ENCODE results near the gene SCGN.
"Not testable (repeated sequence)": the region's sequence is repeated elsewhere in the genome, so short reads cannot be mapped to it uniquely, and the experiment has no call there.

Gene SCGN

DNA sequence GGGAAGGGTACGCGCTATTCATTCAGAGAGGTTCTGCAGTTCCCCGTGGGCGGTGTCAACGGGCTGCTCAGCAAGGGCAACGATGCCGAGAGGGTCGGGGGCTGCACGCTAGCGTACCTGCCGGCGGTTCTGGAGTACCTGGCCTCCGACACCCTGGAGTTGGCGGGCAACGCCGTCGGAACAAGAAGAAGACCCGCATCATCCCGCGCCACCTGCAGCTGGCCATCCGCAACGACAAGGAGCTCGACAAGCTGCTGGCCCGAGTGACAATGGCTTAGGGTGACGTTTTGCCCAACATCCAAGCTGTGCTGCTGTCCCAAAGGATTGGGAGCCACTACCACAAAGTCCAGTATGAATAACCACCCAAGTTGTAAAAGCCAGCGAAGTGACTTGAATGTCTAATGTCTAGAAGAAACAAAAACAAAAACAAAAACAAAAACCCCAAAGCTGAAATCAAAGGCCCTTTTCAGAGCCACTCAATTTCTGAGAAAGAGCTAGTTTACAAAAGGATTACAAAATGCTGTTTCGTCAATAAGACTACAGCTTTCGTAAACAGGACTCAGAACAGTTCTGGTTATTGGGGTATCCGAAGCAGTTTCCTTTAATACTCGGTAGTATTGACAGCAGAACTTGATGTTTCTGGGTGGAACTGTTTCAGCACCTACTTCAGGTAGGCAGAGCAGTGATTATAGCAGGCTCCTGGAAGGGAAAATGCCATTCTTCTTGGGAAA, 80.6 kb downstream of the SCGN start:
- DNase-seq, result no peak

DNA sequence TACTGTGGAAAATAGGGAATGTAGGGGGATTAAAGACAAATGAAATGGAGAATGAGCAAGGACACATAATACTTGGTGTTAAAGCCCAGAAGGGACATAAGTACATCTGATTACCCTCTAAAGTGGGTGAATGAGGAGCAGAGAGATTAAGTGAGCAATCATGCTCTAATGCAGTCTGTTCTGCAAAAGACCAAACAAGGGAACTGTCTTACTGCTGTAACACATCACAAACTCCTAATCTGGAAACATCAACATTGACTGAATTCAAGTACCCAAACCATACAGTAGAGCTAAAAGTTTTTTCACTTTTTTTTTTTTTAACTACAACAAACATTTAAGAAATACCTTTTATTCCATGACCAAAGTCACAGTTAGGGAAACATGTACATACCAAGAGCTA, 83.2 kb downstream of the SCGN start:
- DNase-seq, result no peak

DNA sequence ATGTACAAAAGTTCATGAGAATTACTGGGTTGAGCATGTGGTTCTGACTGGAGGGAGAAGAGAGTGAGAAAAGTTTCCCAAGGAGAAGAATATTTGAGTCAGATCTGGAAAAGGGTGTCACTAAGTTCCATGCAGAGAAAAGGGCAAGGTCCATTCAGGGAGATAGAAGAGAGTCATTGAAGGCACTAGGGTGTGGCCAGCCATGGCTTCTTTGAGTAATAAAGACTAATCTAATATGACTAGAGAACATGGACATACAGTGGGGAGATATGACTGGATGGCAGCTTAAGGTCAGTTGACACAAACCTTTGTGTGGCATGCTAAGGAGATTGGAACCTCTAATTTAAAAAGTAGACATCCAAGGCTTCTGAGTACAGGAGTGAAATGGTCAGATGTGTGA, 91.9 kb downstream of the SCGN start:
- peak; percentile 9 for DNase-seq

DNA sequence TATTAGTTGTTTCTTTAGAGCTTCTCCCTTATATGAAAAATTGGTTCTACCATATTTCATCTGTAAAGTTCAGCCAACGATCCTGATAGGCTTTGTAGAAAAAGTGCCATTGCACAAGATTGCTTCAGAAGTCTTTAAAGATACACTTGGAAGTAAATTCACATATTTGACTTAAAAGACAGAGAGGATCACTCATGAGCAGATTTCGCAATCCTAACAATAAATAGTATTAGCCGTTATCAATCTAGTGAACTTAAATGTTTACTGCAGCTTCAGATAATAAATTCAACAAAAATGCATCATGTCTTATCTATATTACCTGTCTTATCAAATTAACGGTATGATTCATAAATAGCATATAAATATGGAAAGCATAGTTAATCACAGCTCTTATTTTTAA, 93.8 kb downstream of the SCGN start:
- no peak for DNase-seq

DNA sequence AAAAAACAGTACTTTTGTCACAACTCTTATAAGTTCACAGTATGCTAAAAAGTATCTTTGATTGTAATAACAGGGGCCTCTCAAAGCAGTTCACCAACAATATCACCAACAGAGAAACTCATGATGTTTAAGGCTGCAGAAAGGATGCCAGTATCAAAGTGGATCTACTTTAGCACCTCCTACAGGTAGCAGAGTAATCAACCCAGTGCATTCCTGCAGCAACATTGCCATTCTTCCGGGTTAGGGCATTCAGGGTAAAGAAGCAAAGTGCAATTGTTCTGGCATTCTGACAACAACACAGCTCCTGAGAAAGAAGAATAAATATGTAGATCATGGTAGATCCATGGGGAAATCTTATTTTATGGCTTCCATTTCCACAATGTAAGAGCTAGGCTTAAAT, 95.0 kb downstream of the SCGN start:
- no peak for DNase-seq

DNA sequence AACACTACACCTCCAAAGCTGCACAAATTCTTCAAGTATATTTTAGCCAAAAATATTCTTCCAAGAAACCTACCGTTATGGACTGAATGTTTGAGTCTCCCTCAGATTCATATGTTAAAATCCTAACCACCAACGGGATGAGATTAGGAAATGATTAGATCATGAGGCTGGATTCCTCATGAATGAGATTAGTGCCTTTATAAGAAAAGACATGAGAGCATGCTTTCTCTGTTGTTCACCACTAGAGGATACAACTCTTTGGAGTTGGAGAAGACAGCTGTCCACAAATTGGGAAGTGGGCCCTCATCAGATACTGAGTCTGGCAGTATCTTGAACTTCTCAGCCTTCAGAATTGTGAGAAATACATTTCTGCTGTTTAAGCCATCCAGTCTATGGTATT, 95.5 kb downstream of the SCGN start:
- DNase-seq, result no peak

DNA sequence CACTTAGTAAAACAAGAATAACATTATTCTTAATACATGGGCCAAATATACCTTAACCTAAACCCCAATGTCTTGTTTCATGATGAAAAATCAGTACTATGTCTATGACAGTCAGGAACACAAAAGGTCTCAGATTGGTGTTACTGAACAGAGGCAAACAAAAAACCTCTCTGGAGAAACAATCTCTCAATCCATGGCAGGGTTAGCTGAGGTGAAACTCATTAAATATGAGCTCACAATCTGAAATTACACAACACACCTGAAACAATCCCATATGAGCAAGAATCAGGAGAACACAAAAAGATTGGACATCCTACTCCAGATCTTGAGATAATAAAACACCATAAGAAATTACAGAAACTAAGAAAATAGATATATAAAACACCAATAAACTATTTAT, 96.0 kb downstream of the SCGN start:
- DNase-seq, result no peak

DNA sequence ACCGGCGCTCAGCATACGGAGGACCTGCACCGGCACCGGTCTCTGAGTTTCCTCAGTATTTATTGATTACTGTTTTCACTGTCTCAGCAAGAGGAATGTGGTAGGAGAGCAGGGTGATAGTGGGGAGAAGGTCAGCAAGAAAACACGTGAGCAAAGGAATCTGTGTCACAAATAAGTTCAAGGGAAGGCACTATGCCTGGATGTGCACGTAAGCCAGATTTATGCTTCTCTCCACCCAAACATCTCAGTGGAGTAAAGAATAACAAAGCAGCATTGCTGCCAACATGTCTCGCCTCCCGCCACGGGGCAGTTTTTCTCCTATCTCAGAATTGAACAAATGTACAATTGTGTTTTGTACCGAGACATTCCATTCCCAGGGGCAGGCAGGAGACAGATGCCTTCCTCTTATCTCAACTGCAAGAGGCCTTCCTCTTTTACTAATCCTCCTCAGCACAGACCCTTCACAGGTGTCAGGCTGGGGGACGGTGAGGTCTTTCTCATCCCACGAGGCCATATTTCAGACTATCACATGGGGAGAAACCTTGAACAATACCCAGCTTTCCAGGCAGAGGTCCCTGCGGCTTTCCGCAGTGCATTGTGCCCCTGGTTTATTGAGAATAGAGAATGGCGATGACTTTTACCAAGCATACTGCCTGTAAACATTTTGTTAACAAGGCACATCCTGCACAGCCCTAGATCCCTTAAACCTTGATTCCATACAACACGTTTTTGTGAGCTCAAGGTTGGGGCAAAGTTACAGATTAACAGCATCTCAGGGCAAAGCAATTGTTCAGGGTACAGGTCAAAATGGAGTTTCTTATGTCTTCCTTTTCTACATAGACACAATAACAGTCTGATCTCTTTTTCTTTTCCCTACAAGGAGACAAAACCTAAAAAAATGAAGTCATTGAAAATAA, 96.8 kb downstream of the SCGN start:
- not testable (repeated sequence) for DNase-seq

DNA sequence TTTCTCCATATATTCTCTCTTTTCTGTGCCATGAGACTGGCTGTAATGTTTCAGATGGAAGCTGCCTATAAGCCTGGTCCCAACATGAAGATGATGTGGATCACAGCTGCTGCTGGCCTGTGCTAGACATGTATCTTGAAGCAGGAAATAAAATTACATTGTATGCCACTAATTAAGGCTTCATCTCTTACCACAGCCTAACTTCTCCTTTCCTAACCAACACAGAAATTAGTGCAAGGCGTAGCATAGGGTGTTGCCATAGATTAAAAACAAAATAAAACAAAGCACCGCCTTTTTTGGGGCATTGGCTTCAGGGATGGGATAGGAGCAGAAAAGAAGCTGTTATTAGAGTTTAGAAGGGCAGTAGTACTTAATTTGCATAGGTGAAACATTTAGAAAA, 97.8 kb downstream of the SCGN start:
- DNase-seq, result no peak

DNA sequence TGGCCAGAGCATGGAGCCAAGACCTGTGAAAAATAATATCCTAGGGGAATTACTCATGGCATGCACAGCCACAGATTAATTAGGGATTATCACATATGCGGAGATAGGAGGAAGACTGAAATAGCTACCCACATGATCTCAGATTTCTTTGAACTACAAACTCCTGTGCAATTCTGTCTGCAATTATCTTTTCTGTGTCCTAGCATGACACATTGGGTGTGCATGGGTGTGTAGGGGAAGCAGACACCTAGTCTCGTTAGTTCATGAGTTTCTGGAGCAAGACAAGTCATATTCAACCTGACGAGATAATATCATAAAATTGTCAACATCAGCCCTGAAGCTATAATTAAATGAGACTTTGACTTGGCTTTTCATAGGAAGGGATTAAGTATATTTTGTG, 98.9 kb downstream of the SCGN start:
- no peak for DNase-seq

All from activated CD4-positive, alpha-beta T cell treated with anti-CD3 and anti-CD28 coated beads, Interleukin-10, Interleukin-2, amounts not matched to agents 100 ng/mL and 50 ng/mL, durations not matched to agents 16 hours and 8 hours (primary cell).